Brain microvascular endothelial cell (primary cell): ENCODE results near the gene PLXNA2.

Experiments used
- DNase-seq: peaks from one replicate; pipeline ENCODE4 v3.0.0-alpha.2; 2020
- H3K27ac ChIP-seq: fragments of 250-450 bp; sonication (Bioruptor Pico); 2 replicates; pipeline ENCODE4 v1.5.1; 2020; ENCODE audit warnings: mild to moderate bottlenecking, moderate library complexity
- H3K27me3 ChIP-seq: fragments of 250-450 bp; sonication (Bioruptor Pico); replicated peaks from 2 replicates; pipeline ENCODE4 v1.5.1; 2020; ENCODE audit warnings: mild to moderate bottlenecking
- H3K36me3 ChIP-seq: fragments of 250-450 bp; sonication (Bioruptor Pico); replicated peaks from 2 replicates; pipeline ENCODE4 v1.5.1; 2020; ENCODE audit warnings: mild to moderate bottlenecking
- H3K4me3 ChIP-seq: 2 replicates; pipeline ENCODE4 v1.5.1; 2011; ENCODE audit warnings: low read depth, mild to moderate bottlenecking, control low read depth, low read length, moderate library complexity
- CTCF ChIP-seq: IDR thresholded peaks from 2 replicates; pipeline ENCODE4 v1.5.1; 2011; ENCODE audit warnings: low read depth, mild to moderate bottlenecking, moderate library complexity, low read length, control low read depth, inconsistent platforms; ENCODE audit errors: missing control alignments
- in situ Hi-C: cut with HindIII; loops from 2 replicates; pipeline ENCODE4 v1.10.0; 2017; ENCODE audit warnings: low sequenced_read_pairs, low pct_ligation_motif_present

Gene PLXNA2

GRCh38 chr1:208100906-208101305 lies 143.3 kb downstream of the PLXNA2 start:
- in situ Hi-C loops = no loop called here
- H3K4me3 ChIP-seq = no peak overlapping the region
- H3K27ac ChIP-seq = peak overlapping the region; percentile 65
- H3K27me3 ChIP-seq = no peaks in the 10 kb centered on the region
- TF ChIP-seq CTCF = no peak
- H3K36me3 ChIP-seq = peaks cover 5% of the 10 kb centered on the region
- DNase-seq = peak; percentile 63

GRCh38 chr1:208100106-208100505 lies 144.1 kb downstream of the PLXNA2 start:
- in situ Hi-C loops = no loop called here
- peaks cover 12% of the 10 kb centered on the region for H3K36me3 ChIP-seq

GRCh38 chr1:208098773-208099172 lies 145.4 kb downstream of the PLXNA2 start:
- in situ Hi-C loops = no loop called here
- Histone ChIP-seq H3K27me3 (no peaks in the 10 kb centered on the region), H3K4me3 (no peak overlapping the region), H3K27ac (no peak overlapping the region), H3K36me3 (peaks cover 13% of the 10 kb centered on the region)
- no peak for DNase-seq
- no peak for TF ChIP-seq CTCF

More at GRCh38 chr1:208100106-208100505, 144.1 kb downstream of the PLXNA2 start:
- DNase-seq = no peak
- H3K27me3 ChIP-seq = no peaks in the 10 kb centered on the region
- no peak overlapping the region for H3K4me3 ChIP-seq
- H3K27ac ChIP-seq = no peak overlapping the region
- no peak for TF ChIP-seq CTCF

- in situ Hi-C loops = no loop called here
- peak; percentile 64 for DNase-seq
- TF ChIP-seq CTCF = peak; percentile 91
- no peaks in the 10 kb centered on the region for H3K27me3 ChIP-seq
- H3K27ac ChIP-seq = peak overlapping the region; percentile 67
- peaks cover 14% of the 10 kb centered on the region for H3K36me3 ChIP-seq
- H3K4me3 ChIP-seq = no peak overlapping the region
These were observed 150.1 kb downstream of the PLXNA2 start for GRCh38 chr1:208093754-208094719.

GRCh38 chr1:208093046-208093445 lies 151.1 kb downstream of the PLXNA2 start:
- no peak for TF ChIP-seq CTCF
- Histone ChIP-seq H3K36me3 (peaks cover 14% of the 10 kb centered on the region), H3K27ac (no peak overlapping the region), H3K27me3 (no peaks in the 10 kb centered on the region), H3K4me3 (no peak overlapping the region)
- DNase-seq = no peak
- in situ Hi-C loops = no loop called here
